Sigmoid colon (tissue), 7 donors: Measurements from ENCODE around the gene TBCK. TPM values are rescaled to one million over a fixed set of nuclear protein-coding genes. Genes with fewer than 3 reads are reported as not detected.

ENCODE experiments used
- DNase-seq: peaks from one replicate; pipeline ENCODE4 v3.0.0-alpha.2; 2019
- H3K27ac ChIP-seq, 4 donors: fragments of 200-600 bp; sonication (generic); one replicate each; pipeline ENCODE4 v1.5.1; 2016 to 2019; ENCODE audit warnings: mild to moderate bottlenecking in 1 of 4
- H3K27me3 ChIP-seq, 3 donors: fragments of 200-600 bp; sonication (generic); one replicate each; pipeline ENCODE4 v1.5.1; 2019; ENCODE audit warnings: mild to moderate bottlenecking in 1 of 3
- H3K36me3 ChIP-seq, 4 donors: fragments of 200-600 bp; sonication (generic); one replicate each; pipeline ENCODE4 v1.5.1; 2016 to 2019
- H3K4me1 ChIP-seq, 4 donors: fragments of 200-600 bp; sonication (generic); one replicate each; pipeline ENCODE4 v1.5.1; 2017 to 2019
- H3K4me3 ChIP-seq, 4 donors: fragments of 200-600 bp; sonication (generic); one replicate each; pipeline ENCODE4 v1.5.1; 2017 to 2019; ENCODE audit warnings: mild to moderate bottlenecking in 2 of 4, moderate library complexity in 1 of 4
- H3K9me3 ChIP-seq, 4 donors: fragments of 200-600 bp in 3 of 4; sonication (generic) in 3 of 4; one replicate each; pipeline versions ENCODE4 v1.5.1 to v1.6.1; 2013 to 2019
- CTCF ChIP-seq, 4 experiments: fragments of 450-650 bp in 3 of 4; fragments of 200-600 bp in 1 of 4; IDR thresholded peaks; one replicate each; pipeline ENCODE4 v1.5.1; 2016 to 2019; ENCODE audit warnings: antibody characterized with exemption in 4 of 4, mild to moderate bottlenecking in 3 of 4, moderate library complexity in 2 of 4
- EP300 ChIP-seq, 4 donors: sonication (generic); formaldehyde crosslinking; IDR thresholded peaks; one replicate each; pipeline ENCODE4 v1.6.1; 2017; ENCODE audit warnings: antibody characterized with exemption in 4 of 4
- POLR2A ChIP-seq, 2 donors: fragments of 450-650 bp; IDR thresholded peaks; one replicate each; pipeline ENCODE4 v1.6.1; 2016; ENCODE audit warnings: antibody characterized with exemption in 2 of 2, mild to moderate bottlenecking in 2 of 2, moderate library complexity in 2 of 2
- POLR2AphosphoS5 ChIP-seq, 4 donors: sonication (generic); formaldehyde crosslinking; IDR thresholded peaks; one replicate each; pipeline ENCODE4 v1.6.1; 2017; ENCODE audit warnings: antibody characterized with exemption in 4 of 4
- WGBS, 2 donors: extraction: QIAGEN DNeasy Blood & Tissue Kit; methylation state at CpG; one replicate each; pipeline ENCODE4 v1.1.7; 2013; 5-methylcytosine and 5-hydroxymethylcytosine counted together
- intact Hi-C: fragments of 100-400 bp; cut with DNase I; formaldehyde crosslinking; loops from one replicate; pipeline ENCODE4 v1.15.1; 2023
- polyA plus RNA-seq, 3 donors: library from polyadenylated mRNA; stranded (reverse); fragments of 200-250 nt; gene quantifications; one replicate each; pipeline ENCODE4 v1.2.3, GENCODE V29; 2013
- total RNA-seq, 4 donors: library from RNA; depleted of rRNA; stranded (reverse); fragments of >200 nt; gene quantifications; one replicate each; pipeline ENCODE4 v1.1.0, GENCODE V29; 2016
- donor health status: healthy with polysubstance abuse.
- donor health status: Bipolar disorder and iron deficiency.
- donor health status: healthy.

TBCK gene
- total and polyA plus RNA-seq, 7 donors: 4.8 to 43.5 (median 26.3) TPM

- Histone ChIP-seq H3K9me3 (peaks cover 7 to 17% (median 10%) of the 10 kb centered on the region in 4 donors), H3K4me1 (no peaks in the 10 kb centered on the region), H3K36me3 (peaks cover 0 to 48% (median 23%) of the 10 kb centered on the region in 4 donors), H3K4me3 (no peak overlapping the region), H3K27me3 (no peaks in the 10 kb centered on the region), H3K27ac (no peak overlapping the region)
- no peak for DNase-seq
- TF ChIP-seq POLR2A (IDR thresholded peaks at IDR 0.05) (no peak), EP300 (IDR thresholded peaks at IDR 0.05) (no peak)
- 98 to 99% methylated on average over 24 of the region's 24 CpGs for WGBS, 2 donors
- intact Hi-C loops: no loop called here
Measured at GRCh38 chr4:106092361-106093040, 223.5 kb downstream of the TBCK start.

GRCh38 chr4:106090826-106091225, 225.2 kb downstream of the TBCK start:
- DNase-seq: no peak
- Histone ChIP-seq H3K9me3 (peaks cover 7 to 17% (median 10%) of the 10 kb centered on the region in 4 donors), H3K36me3 (peaks cover 0 to 48% (median 23%) of the 10 kb centered on the region in 4 donors), H3K4me1 (no peaks in the 10 kb centered on the region), H3K27ac (no peak overlapping the region), H3K27me3 (no peaks in the 10 kb centered on the region), H3K4me3 (no peak overlapping the region)
- intact Hi-C loops: no loop called here
- TF ChIP-seq CTCF (IDR thresholded peaks at IDR 0.05) (no peak), POLR2A (IDR thresholded peaks at IDR 0.05) (no peak), POLR2AphosphoS5 (IDR thresholded peaks at IDR 0.05) (no peak), EP300 (IDR thresholded peaks at IDR 0.05) (no peak)

GRCh38 chr4:106083065-106083464, 232.9 kb downstream of the TBCK start:
- Histone ChIP-seq H3K4me3 (no peak overlapping the region), H3K4me1 (no peaks in the 10 kb centered on the region), H3K9me3 (peaks cover 0 to 4% (median 2%) of the 10 kb centered on the region in 4 donors), H3K36me3 (peaks cover 0 to 7% (median 2%) of the 10 kb centered on the region in 4 donors), H3K27ac (no peak overlapping the region), H3K27me3 (no peaks in the 10 kb centered on the region)
- TF ChIP-seq CTCF (IDR thresholded peaks at IDR 0.05) (no peak), EP300 (IDR thresholded peaks at IDR 0.05) (no peak), POLR2AphosphoS5 (IDR thresholded peaks at IDR 0.05) (no peak), POLR2A (IDR thresholded peaks at IDR 0.05) (no peak)
- DNase-seq: no peak
- intact Hi-C loops: no loop called here
- WGBS, 2 donors: 96 to 98% methylated on average over 8 of the region's 8 CpGs

GRCh38 chr4:106080376-106080775, 235.6 kb downstream of the TBCK start:
- peaks cover 0 to 8% (median 6%) of the 10 kb centered on the region in 4 donors for H3K9me3 ChIP-seq
- WGBS, 2 donors: 84 to 90% methylated on average over 1 of the region's 1 CpG
- TF ChIP-seq EP300 (IDR thresholded peaks at IDR 0.05): no peak
- TF ChIP-seq CTCF (IDR thresholded peaks at IDR 0.05): no peak
- no peak for TF ChIP-seq POLR2AphosphoS5 (IDR thresholded peaks at IDR 0.05)
- TF ChIP-seq POLR2A (IDR thresholded peaks at IDR 0.05): no peak

GRCh38 chr4:106079616-106080015, 236.4 kb downstream of the TBCK start:
- Histone ChIP-seq H3K9me3 (peaks cover 0 to 8% (median 6%) of the 10 kb centered on the region in 4 donors), H3K4me1 (no peaks in the 10 kb centered on the region), H3K27ac (no peak overlapping the region), H3K27me3 (no peaks in the 10 kb centered on the region), H3K4me3 (no peak overlapping the region), H3K36me3 (peaks cover 0 to 31% (median 3%) of the 10 kb centered on the region in 4 donors)
- no peak for DNase-seq
- 82 to 98% methylated on average over 2 of the region's 2 CpGs for WGBS, 2 donors
- intact Hi-C loops: no loop called here
- no peak for TF ChIP-seq EP300 (IDR thresholded peaks at IDR 0.05)
- no peak for TF ChIP-seq CTCF (IDR thresholded peaks at IDR 0.05)
- no peak for TF ChIP-seq POLR2AphosphoS5 (IDR thresholded peaks at IDR 0.05)
- no peak for TF ChIP-seq POLR2A (IDR thresholded peaks at IDR 0.05)

More at GRCh38 chr4:106080376-106080775, 235.6 kb downstream of the TBCK start:
- DNase-seq: no peak
- Histone ChIP-seq H3K27ac (no peak overlapping the region), H3K27me3 (no peaks in the 10 kb centered on the region), H3K36me3 (peaks cover 0 to 28% (median 3%) of the 10 kb centered on the region in 4 donors), H3K4me1 (no peaks in the 10 kb centered on the region), H3K4me3 (no peak overlapping the region)
- intact Hi-C loops: no loop called here
